ENCODE results near the gene SLC25A39.

The SLC25A39 gene

DNA sequence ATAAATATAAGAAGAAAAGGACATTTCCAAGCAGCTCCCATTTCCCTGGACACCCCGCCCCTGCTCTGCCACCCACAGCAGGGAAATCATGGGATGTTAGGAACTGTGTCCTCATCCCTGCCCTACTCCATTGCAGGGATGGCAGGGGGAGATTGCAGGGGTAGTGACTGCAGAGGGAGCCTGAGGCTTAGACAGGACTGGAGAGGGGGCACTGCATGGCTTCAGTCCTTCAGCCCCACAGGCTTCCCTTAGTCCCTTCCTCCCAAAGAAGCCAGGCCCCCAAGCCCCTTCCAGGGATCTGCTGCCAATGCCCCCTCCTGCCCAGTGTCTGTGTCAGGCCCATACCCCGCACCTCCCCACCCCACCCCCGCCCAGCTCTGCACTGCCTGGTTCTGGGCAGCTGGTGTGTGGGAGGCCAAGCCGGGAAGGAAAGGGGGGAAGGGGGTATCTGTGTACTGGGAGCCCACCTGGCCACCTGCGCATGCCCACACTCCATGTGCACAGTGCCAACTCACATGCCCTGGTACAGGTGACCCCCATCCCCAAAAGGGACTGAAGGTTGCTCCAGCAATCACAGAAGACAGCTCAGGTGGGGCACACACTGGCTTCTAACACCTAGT lies 13.0 kb downstream of the SLC25A39 start:
- DNase-seq, result no peak

DNA sequence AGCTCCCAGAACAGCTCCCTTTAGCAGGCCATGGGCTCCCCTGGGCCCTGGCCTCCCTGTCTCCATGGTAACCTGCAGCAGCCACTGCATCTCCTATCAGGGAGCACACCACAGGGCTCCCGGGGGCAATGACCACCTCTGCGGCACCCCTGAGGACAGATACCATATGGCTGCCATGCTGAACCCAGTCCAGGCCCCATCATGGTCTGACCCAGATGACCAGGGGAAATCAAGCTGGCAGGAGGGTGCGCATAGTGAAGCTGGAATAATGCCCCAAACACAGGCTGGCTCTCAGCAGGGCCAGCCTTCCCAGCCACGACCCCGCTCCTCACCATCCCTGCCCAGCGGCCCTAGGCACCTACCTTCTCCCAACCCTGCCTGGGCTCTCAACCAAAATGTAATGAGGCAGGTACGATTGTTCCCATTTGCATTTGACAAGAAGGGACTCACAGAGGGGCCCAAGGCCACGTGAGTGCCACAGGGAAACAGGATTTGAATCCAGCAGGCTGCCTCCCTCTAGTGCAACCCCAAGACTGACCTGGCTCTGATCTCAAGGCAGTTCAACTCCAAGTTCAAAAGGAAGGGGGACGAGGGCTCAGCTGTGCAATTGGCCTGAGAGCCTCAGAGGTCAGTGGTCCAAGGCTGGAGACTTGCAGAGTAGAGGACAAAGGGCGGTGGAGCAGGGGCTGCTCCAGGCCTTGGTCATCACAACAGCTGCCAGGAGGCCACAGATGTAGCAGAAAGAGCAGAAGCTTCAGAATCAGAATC lies 13.8 kb downstream of the SLC25A39 start:
- no peak for DNase-seq

GRCh38 chr17:44310188-44310587 lies 14.4 kb downstream of the SLC25A39 start:
- DNase-seq, result no peak

GRCh38 chr17:44309472-44309871 lies 15.2 kb downstream of the SLC25A39 start:
- no peak for DNase-seq

DNA sequence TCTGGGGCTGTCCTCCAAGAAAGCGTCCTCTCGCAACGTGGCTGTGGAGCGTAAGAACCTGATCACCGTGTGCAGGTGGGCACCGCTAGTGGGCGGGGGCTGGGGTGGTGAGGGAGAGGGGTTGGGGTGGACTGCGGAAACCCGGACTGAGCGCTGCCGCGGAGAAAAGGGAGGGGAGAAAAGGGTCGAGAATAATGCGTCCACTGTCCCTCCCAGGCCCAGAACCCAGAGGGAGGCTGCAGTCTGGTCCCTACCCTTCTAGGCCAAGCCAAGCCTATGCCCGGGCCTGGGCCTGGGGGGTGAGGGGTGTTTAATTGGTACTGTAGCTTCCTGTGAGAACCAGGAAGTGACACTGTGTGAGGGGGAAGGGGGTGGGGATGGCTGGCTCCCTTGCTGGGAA lies 15.8 kb downstream of the SLC25A39 start:
- peak; percentile 25 to 73 (median 70) for DNase-seq

DNA sequence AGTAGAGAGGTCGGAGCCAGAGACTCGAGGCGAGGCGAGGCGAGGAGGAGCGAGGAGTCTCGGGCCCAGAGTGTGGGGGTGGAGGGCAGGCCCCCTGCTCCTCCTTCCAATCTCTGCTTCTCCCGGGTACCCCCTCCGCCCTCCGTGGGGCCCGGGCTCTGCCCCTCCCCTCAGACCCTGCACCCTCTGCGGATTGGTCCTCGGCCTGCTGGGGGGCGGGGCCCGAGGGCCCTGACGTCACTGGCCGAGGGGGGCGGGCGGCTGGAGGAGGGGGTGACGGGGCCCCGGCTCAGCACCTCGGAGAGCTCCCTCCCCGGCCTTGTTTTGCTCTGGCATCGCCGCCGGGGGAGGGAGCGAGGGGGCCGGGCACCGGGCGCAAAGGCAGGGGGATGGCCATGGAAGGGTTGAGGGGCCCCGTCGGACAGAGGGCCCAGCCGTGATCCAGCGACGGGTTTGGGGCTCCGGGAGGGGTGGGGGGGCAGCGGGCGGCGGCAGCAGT lies 16.3 kb downstream of the SLC25A39 start, which contains the start of gene RUNDC3A:
TSS of gene RUNDC3A (plus strand) at position 282 of the 499 bp plus-strand sequence. CDS start 232 bp downstream, outside the sequence.
- peak; percentile 86 to 94 (median 89) for DNase-seq

- DNase-seq, result peak; percentile 75 to 87 (median 81)
Measured at GRCh38 chr17:44307387-44308186, 17.0 kb downstream of the SLC25A39 start.

- DNase-seq, result peak in 2 of 3 experiments; percentile 25 to 73
Measured at GRCh38 chr17:44304651-44305050, 20.0 kb downstream of the SLC25A39 start.

DNA sequence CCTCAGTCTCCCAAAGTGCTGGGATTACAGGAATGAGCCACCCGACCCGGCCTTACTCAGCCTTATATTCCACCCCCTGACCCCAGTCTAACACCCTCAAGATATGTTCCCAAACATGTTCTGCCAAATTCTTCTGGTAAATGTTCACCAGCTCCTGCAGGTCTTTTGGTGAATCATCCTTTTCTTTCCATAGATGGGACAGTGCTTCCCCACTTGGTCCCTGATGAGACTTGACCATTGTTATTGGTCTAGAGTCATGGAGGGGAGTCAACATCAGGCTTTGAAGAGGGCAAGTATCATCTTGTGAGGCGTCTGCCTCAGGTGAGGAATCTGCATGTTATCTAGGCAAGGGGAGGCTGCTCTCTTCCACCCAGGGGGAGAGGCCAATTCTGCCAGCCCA lies 26.6 kb downstream of the SLC25A39 start:
- no peak for DNase-seq

DNA sequence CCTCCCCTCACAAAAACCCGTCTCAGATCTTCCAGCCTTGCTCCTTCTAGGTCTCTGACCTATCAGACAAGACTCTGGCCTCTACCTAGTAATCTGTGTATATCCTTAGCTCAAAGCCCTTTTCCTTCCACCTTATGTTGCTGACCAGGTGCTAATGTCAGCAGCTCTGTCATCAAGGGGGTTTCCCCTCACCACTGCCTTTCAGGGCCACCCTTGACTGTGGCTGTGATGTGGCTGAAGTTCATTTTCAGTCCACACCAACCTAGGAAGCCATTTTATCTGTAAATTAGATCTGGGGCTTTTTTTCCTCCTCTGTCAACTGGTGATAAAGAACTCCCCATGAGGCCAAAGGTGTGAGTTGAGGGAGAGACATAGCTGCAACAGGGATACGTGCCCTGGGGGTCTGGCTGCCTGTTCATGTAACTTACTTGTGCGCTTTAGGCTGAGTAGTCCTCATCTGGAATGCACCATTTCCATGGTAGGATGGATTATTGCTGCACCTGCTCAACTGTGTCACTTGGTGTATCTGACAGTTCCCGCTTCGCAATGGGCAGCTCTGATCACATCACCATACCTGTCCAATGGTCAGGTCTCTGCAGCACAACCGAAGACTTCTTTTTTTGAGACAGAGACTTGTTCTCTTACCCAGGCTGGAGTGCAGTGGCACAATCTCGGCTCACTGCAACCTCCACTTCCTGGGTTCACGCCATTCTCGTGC lies 31.0 kb downstream of the SLC25A39 start:
- no peak for DNase-seq

- no peak for DNase-seq
Measured at GRCh38 chr17:44287651-44288050, 37.0 kb downstream of the SLC25A39 start.

DNA sequence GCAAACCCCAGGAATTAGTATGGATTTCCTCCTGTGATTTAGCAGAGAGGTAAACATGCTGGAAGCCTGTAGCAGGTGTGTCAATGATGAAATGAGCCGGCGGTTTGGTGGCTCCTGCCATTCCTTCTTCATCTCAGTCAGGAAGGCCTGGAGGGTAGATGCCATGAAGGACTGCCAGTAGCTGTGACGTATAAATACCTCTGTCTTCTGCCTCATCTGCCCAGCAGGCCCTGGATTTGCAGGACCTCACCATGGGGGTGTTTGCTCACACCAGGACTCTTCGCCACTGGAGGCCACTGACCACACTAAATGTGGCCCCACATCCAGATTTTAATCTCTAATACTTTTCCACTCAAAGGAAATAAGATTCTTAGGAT lies 40.6 kb downstream of the SLC25A39 start:
- DNase-seq, result no peak

- no peak for DNase-seq
Measured at GRCh38 chr17:44283344-44284023, 41.1 kb downstream of the SLC25A39 start.

DNA sequence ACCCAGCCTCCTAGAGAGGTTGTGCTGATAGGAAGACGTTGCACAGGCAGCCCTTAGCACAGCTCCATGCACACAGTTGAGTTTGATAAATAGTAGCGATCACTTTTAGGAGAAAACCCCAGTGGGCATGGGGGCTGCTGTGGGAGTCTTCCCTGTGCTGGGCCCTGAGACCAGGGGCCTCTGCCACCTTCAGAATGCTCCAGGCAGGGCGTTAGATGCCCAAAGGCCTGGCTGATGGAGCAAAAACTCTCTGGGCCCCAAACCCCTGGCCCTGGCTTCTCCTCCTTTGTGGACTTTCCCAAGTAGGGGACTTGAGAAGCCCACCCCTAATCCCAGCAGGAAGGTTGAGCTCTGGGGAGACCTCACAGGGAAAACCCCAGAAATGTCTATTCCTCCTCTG lies 42.4 kb downstream of the SLC25A39 start:
- DNase-seq, result no peak

GRCh38 chr17:44281570-44281969 lies 43.1 kb downstream of the SLC25A39 start:
- no peak for DNase-seq

GRCh38 chr17:44280392-44280937 lies 44.2 kb downstream of the SLC25A39 start:
- DNase-seq, result no peak

DNA sequence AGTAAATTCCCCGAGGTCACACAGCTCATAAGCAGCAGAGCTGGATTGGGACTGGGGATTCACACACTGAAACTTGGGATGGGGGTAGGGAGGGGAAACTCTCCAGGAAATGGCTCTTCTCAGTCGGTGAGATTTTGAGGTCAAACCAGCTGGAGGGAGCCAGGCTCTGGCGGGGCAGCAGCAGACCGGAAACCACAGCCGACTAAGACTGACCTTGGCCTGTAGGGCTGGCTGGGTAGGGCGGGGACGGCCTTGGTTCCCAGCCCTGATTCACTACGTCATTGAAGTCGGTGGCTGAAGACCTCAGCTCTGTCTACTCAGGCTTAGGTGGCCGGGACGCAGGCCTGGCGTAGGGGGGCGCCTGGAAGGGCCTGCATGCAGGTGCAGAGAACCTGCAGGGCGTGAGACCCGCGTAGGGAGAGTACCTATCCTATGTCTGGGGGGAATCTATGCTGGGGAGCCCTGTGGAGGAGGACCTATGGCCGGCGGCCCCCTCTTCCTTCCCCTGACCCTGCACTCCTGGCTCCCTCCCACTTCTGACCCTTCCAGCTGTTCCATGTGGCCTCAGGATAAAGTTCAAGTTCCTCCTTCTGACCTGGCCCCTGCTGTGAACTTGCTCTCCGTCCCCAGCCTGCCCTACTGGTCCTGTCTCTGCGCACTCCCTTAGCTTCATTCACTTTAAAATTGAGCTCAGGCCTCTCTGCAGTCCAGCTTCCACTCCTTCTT lies 44.8 kb downstream of the SLC25A39 start:
- DNase-seq, result no peak

GRCh38 chr17:44279346-44279665 lies 45.3 kb downstream of the SLC25A39 start:
- no peak for DNase-seq

GRCh38 chr17:44277976-44278375 lies 46.6 kb downstream of the SLC25A39 start:
- DNase-seq, result no peak

DNA sequence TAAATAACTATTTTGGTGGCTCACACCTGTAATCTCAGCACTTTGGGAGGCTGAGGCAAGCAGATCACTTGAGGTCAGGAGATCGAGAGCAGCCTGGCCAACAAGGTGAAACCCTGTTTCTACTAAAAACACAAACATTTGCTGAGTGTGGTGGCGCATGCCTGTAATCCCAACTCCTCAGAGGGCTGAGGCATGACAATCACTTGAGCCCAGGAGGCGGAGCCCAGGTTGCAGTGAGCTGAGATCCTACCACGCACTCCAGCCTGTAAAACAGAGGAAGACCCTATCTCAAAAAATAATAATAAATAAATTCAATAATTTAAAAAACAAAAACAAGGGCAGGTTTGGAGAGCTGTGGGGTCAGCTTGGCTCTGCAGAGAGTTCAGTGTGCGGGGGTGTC lies 51.0 kb downstream of the SLC25A39 start:
- no peak for DNase-seq

GRCh38 chr17:44272954-44273353 lies 51.7 kb downstream of the SLC25A39 start:
- no peak for DNase-seq

All from NCI-H1417 (cell line).